Jurkat, Clone E6-1 (cell line): ENCODE results near the gene CEP126. TPM values are rescaled to one million over a fixed set of nuclear protein-coding genes. Genes with fewer than 3 reads are reported as not detected.

ENCODE experiments used
- DNase-seq: peaks from one replicate; pipeline ENCODE4 v3.0.0-alpha.2; 2011; ENCODE audit warnings: low read depth, low spot score
- H3K4me3 ChIP-seq: 2 replicates; pipeline ENCODE4 v1.5.1; 2011; ENCODE audit warnings: mild to moderate bottlenecking, low read length, control low read depth, moderate library complexity
- polyA plus RNA-seq: library from polyadenylated mRNA; unstranded; fragments of >200 nt; gene quantifications from one replicate; pipeline ENCODE4 v1.2.1, GENCODE V29; 2012; ENCODE audit warnings: missing spikeins; ENCODE audit not compliant: insufficient read length, insufficient read depth

Gene CEP126
- polyA plus RNA-seq: 0.70 TPM

- peak within 1 kb of the TSS; percentile 69 for H3K4me3 ChIP-seq
- DNase-seq: peak; percentile 80
These were observed at the start of gene CEP126 for GRCh38 chr11:101914738-101915426. CEP126 (plus strand) TSS chr11:101915010; CDS start chr11:101915285, 275 bp downstream.

GRCh38 chr11:101866619-101867491 lies 48.0 kb upstream of the CEP126 start:
- H3K4me3 ChIP-seq: no peak overlapping the region
- no peak for DNase-seq

- no peak for DNase-seq
These were observed 46.9 kb upstream of the CEP126 start for GRCh38 chr11:101867951-101868350.

GRCh38 chr11:101870510-101870909 lies 44.3 kb upstream of the CEP126 start:
- no peak for DNase-seq
- H3K4me3 ChIP-seq: no peak overlapping the region

More at GRCh38 chr11:101867951-101868350, 46.9 kb upstream of the CEP126 start:
- no peak overlapping the region for H3K4me3 ChIP-seq

- no peak for DNase-seq
- no peak overlapping the region for H3K4me3 ChIP-seq
These were observed 42.5 kb upstream of the CEP126 start for GRCh38 chr11:101872171-101872882.

- peak; percentile 47 for DNase-seq
- H3K4me3 ChIP-seq: no peak overlapping the region
These were observed 34.6 kb upstream of the CEP126 start for GRCh38 chr11:101880222-101880621.

- no peak overlapping the region for H3K4me3 ChIP-seq
- no peak for DNase-seq
These were observed 33.2 kb upstream of the CEP126 start for GRCh38 chr11:101881586-101881985.

- H3K4me3 ChIP-seq: no peak overlapping the region
- DNase-seq: no peak
These were observed 29.2 kb upstream of the CEP126 start for GRCh38 chr11:101885631-101886030.

- H3K4me3 ChIP-seq: no peak overlapping the region
- DNase-seq: no peak
These were observed 25.0 kb upstream of the CEP126 start for GRCh38 chr11:101889767-101890166.

- DNase-seq: no peak
- no peak overlapping the region for H3K4me3 ChIP-seq
These were observed 20.3 kb upstream of the CEP126 start for GRCh38 chr11:101894505-101894904.

GRCh38 chr11:101907815-101908214 lies 7.0 kb upstream of the CEP126 start:
- no peak overlapping the region for H3K4me3 ChIP-seq
- no peak for DNase-seq

GRCh38 chr11:101909087-101909486 lies 5.7 kb upstream of the CEP126 start:
- DNase-seq: no peak
- H3K4me3 ChIP-seq: no peak overlapping the region

- no peak for DNase-seq
- H3K4me3 ChIP-seq: no peak overlapping the region
These were observed 2.0 kb upstream of the CEP126 start for GRCh38 chr11:101912823-101913284.

GRCh38 chr11:101913656-101914055 lies 1.2 kb upstream of the CEP126 start:
- H3K4me3 ChIP-seq: no peak overlapping the region
- no peak for DNase-seq

- no peak for DNase-seq
- peak overlapping the region; percentile 69 for H3K4me3 ChIP-seq
These were observed 471 bp upstream of the CEP126 start for GRCh38 chr11:101914341-101914737.

- no peak for DNase-seq
- H3K4me3 ChIP-seq: no peak overlapping the region
These were observed 1.0 kb downstream of the CEP126 start for GRCh38 chr11:101915791-101916291.

- H3K4me3 ChIP-seq: peak within 1 kb of the TSS; percentile 69
- DNase-seq: no peak
These were observed 1.6 kb downstream of the CEP126 start, which contains the start of gene ANGPTL5 for GRCh38 chr11:101916422-101916821. ANGPTL5 (minus strand) TSS chr11:101916522; CDS start chr11:101907909, 8,613 bp downstream.

GRCh38 chr11:101917226-101917625 lies 2.4 kb downstream of the CEP126 start:
- no peak overlapping the region for H3K4me3 ChIP-seq
- no peak for DNase-seq

- no peak overlapping the region for H3K4me3 ChIP-seq
- no peak for DNase-seq
These were observed 6.2 kb downstream of the CEP126 start for GRCh38 chr11:101920992-101921391.
